K562 (cell line): ENCODE data around the gene OR6K3.

Source experiments
- BMI1 ChIP-seq: fragments of 150-350 bp; IDR thresholded peaks from 2 replicates; pipeline ENCODE4 v1.6.1; 2014; ENCODE audit warnings: low read length
- FOXK1 ChIP-seq: sonication (generic); formaldehyde crosslinking; IDR thresholded peaks from 2 replicates; pipeline ENCODE4 v1.8.0; 2022; ENCODE audit warnings: missing genetic modification reagents, mild to moderate bottlenecking, borderline replicate concordance
- MAX ChIP-seq: sonication (generic); formaldehyde crosslinking; IDR thresholded peaks from 2 replicates; pipeline ENCODE4 v1.9.0; 2022; ENCODE audit warnings: mild to moderate bottlenecking, missing genetic modification reagents
- MLLT1 ChIP-seq, 2 experiments: fragments of 450-650 bp; IDR thresholded peaks; 2 replicates each; pipeline ENCODE4 v1.6.1; 2016
- NFYB ChIP-seq: IDR thresholded peaks from 2 replicates; pipeline ENCODE4 v1.6.1; 2011; ENCODE audit warnings: mild to moderate bottlenecking, moderate library complexity; ENCODE audit not compliant: insufficient read length; ENCODE audit errors: extremely low read depth
- PML ChIP-seq: IDR thresholded peaks from 2 replicates; pipeline ENCODE4 v1.6.1; 2012; ENCODE audit warnings: low read length, inconsistent platforms
- RFX5 ChIP-seq: IDR thresholded peaks from 2 replicates; pipeline ENCODE4 v1.6.1; 2011; ENCODE audit warnings: low read depth, mild to moderate bottlenecking, improper control_type of control experiment, low read length
- SNRNP70 ChIP-seq: fragments of 200-400 bp; formaldehyde crosslinking; optimal IDR thresholded peaks from 2 replicates; pipeline ENCODE3; 2017; ENCODE audit warnings: low read depth, low read length
- ZC3H8 ChIP-seq: fragments of 450-650 bp; IDR thresholded peaks from 2 replicates; pipeline ENCODE4 v1.6.1; 2017
- ZKSCAN1 ChIP-seq: fragments of 150-350 bp; IDR thresholded peaks from 2 replicates; pipeline ENCODE4 v1.6.1; 2016; ENCODE audit warnings: low read depth, low read length
- TF ChIP-seq, protein P1 (sequence below), 2 experiments: fragments of 450-650 bp in 1 of 2; sonication (generic) in 1 of 2; formaldehyde crosslinking in 1 of 2; IDR thresholded peaks; 2 replicates each; pipeline versions ENCODE4 v1.7.1 to v1.9.0; 2016 to 2022; ENCODE audit warnings: inconsistent platforms in 1 of 2, mild to moderate bottlenecking in 1 of 2, missing genetic modification reagents in 1 of 2

- TF ChIP-seq PML: no peak
- no peak for TF ChIP-seq RFX5
- TF ChIP-seq BMI1: no peak
- TF ChIP-seq, protein P1, sequence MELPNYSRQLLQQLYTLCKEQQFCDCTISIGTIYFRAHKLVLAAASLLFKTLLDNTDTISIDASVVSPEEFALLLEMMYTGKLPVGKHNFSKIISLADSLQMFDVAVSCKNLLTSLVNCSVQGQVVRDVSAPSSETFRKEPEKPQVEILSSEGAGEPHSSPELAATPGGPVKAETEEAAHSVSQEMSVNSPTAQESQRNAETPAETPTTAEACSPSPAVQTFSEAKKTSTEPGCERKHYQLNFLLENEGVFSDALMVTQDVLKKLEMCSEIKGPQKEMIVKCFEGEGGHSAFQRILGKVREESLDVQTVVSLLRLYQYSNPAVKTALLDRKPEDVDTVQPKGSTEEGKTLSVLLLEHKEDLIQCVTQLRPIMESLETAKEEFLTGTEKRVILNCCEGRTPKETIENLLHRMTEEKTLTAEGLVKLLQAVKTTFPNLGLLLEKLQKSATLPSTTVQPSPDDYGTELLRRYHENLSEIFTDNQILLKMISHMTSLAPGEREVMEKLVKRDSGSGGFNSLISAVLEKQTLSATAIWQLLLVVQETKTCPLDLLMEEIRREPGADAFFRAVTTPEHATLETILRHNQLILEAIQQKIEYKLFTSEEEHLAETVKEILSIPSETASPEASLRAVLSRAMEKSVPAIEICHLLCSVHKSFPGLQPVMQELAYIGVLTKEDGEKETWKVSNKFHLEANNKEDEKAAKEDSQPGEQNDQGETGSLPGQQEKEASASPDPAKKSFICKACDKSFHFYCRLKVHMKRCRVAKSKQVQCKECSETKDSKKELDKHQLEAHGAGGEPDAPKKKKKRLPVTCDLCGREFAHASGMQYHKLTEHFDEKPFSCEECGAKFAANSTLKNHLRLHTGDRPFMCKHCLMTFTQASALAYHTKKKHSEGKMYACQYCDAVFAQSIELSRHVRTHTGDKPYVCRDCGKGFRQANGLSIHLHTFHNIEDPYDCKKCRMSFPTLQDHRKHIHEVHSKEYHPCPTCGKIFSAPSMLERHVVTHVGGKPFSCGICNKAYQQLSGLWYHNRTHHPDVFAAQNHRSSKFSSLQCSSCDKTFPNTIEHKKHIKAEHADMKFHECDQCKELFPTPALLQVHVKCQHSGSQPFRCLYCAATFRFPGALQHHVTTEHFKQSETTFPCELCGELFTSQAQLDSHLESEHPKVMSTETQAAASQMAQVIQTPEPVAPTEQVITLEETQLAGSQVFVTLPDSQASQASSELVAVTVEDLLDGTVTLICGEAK (IDR thresholded peaks at IDR 0.05): no peak
- TF ChIP-seq, protein P1 (CRISPR knock-in tag; IDR thresholded peaks at IDR 0.05): no peak
- no peak for TF ChIP-seq NFYB
- no peak for TF ChIP-seq ZKSCAN1
- no peak for TF ChIP-seq ZC3H8
- TF ChIP-seq MLLT1 (IDR thresholded peaks at IDR 0.05): no peak
- TF ChIP-seq MAX (CRISPR knock-in tag): no peak
- no peak for TF ChIP-seq SNRNP70
- no peak for TF ChIP-seq FOXK1 (CRISPR knock-in tag)
These were observed 31.4 kb downstream of the OR6K3 start for GRCh38 chr1:158689110-158689509.
